Naive thymus-derived CD8-positive, alpha-beta T cell (primary cell): ENCODE measurements around the gene ATP6V1A. TPM values are rescaled to one million over a fixed set of nuclear protein-coding genes. Genes with fewer than 3 reads are reported as not detected.
A peak's percentile ranks its signal among the peaks of the same experiment; 100 is the strongest.

Experiments used
- ATAC-seq, 2 donors: fragments of 150-1000 bp; cut with Tn5 transposase in 1 of 2; sonication (Bioruptor Pico), chemical (Tn5 transposase) in 1 of 2; 1 replicate in 1 of 2; 2 replicates in 1 of 2; pipeline ENCODE4 v1.10.0; 2021; ENCODE audit warnings: mild to moderate bottlenecking in 2 of 2, moderate library complexity in 2 of 2
- POLR2A ChIA-PET: fragments of 350-600 bp; sonication (Branson Sonifier 250); formaldehyde crosslinking; loops from one replicate; lab custom pipeline; 2021; ENCODE audit warnings: antibody characterized with exemption; lab: Charles Lee
- DNase-seq, 10 donors: peaks; one replicate each; pipeline versions ENCODE4 v3.0.0 to v3.0.0-alpha.2; 2020 to 2022
- H3K27ac Mint-ChIP-seq, 10 donors: one replicate each; pipeline ENCODE4 v1.8.0; 2020 to 2022; ENCODE audit warnings: mild to moderate bottlenecking in 10 of 10, mixed read lengths in 10 of 10, moderate library complexity in 4 of 10, inconsistent platforms in 1 of 10
- H3K27me3 Mint-ChIP-seq, 5 donors: one replicate each; pipeline ENCODE4 v1.8.0; 2021 to 2022; ENCODE audit warnings: mixed read lengths in 5 of 5
- H3K36me3 Mint-ChIP-seq, 3 donors: one replicate each; pipeline ENCODE4 v1.8.0; 2020 to 2022; ENCODE audit warnings: mixed read lengths in 3 of 3, mild to moderate bottlenecking in 2 of 3, inconsistent platforms in 1 of 3
- H3K4me1 Mint-ChIP-seq, 4 donors: one replicate each; pipeline ENCODE4 v1.8.0; 2021 to 2022; ENCODE audit warnings: mixed read lengths in 4 of 4
- H3K4me3 Mint-ChIP-seq, 10 donors: one replicate each; pipeline ENCODE4 v1.8.0; 2020 to 2022; ENCODE audit warnings: mild to moderate bottlenecking in 10 of 10, mixed read lengths in 10 of 10, moderate library complexity in 6 of 10, inconsistent platforms in 1 of 10
- H3K9me3 Mint-ChIP-seq, 9 donors: one replicate each; pipeline ENCODE4 v1.8.0; 2020 to 2022; ENCODE audit warnings: mixed read lengths in 9 of 9, mild to moderate bottlenecking in 3 of 9, inconsistent platforms in 1 of 9, moderate library complexity in 1 of 9
- polyA plus RNA-seq, 3 donors: library from polyadenylated mRNA; unstranded; fragments of 300-500 nt; fragmentation: Illumina TruSeq; gene quantifications; one replicate each; pipeline ENCODE4 v1.2.3, GENCODE V29; 2021
- total RNA-seq, 8 experiments: library from RNA in 2 of 8; stranded (reverse) in 2 of 8; gene quantifications; one replicate each; pipeline ENCODE4 v1.2.3 and lab custom pipeline; 2021 to 2026

Gene ATP6V1A
- total and polyA plus RNA-seq, 5 experiments from 2014 or later: 23.0 to 36.9 (median 29.6) TPM

GRCh38 chr3:113751141-113751540, 4.3 kb downstream of the ATP6V1A start:
- Mint-ChIP-seq H3K9me3 (no peaks in the 10 kb centered on the region), H3K4me3 (no peak overlapping the region), H3K4me1 (peaks cover 13 to 50% (median 37%) of the 10 kb centered on the region in 4 donors), H3K27ac (no peak overlapping the region), H3K36me3 (no peaks in the 10 kb centered on the region), H3K27me3 (no peaks in the 10 kb centered on the region)
- no peak for DNase-seq
- POLR2A ChIA-PET: interaction anchor here (0.6 kb wide), 1 partner anchor 85 kb away, joined by 8 read pairs; no protein-coding TSS in a partner anchor
- ATAC-seq: no peak

GRCh38 chr3:113753376-113753985, 6.6 kb downstream of the ATP6V1A start:
- H3K4me1 Mint-ChIP-seq: peaks cover 10 to 36% (median 24%) of the 10 kb centered on the region in 4 donors
- peaks cover 0 to 6% (median 3%) of the 10 kb centered on the region in 9 donors for H3K9me3 Mint-ChIP-seq
- no peak overlapping the region for H3K4me3 Mint-ChIP-seq
- peak overlapping the region in 1 of 10 donors; percentile 3 for H3K27ac Mint-ChIP-seq
- H3K27me3 Mint-ChIP-seq: no peaks in the 10 kb centered on the region
- POLR2A ChIA-PET: no interaction called here
- peaks cover 4 to 9% (median 8%) of the 10 kb centered on the region in 3 donors for H3K36me3 Mint-ChIP-seq
- DNase-seq (no peak), ATAC-seq (no peak)

- peak overlapping the region in 1 of 10 donors; percentile 45 for H3K27ac Mint-ChIP-seq
- peaks cover 5 to 26% (median 15%) of the 10 kb centered on the region in 4 donors for H3K4me1 Mint-ChIP-seq
- H3K36me3 Mint-ChIP-seq: peaks cover 7 to 15% (median 8%) of the 10 kb centered on the region in 3 donors
- DNase-seq (no peak), ATAC-seq (no peak)
- H3K9me3 Mint-ChIP-seq: peaks cover 0 to 10% (median 3%) of the 10 kb centered on the region in 9 donors
- POLR2A ChIA-PET: interaction anchor here (0.9 kb wide), 1 partner anchor 8 kb away, joined by 3 read pairs; the partner anchor contains the start of genes ATP6V1A and NAA50
- H3K27me3 Mint-ChIP-seq: no peaks in the 10 kb centered on the region
- H3K4me3 Mint-ChIP-seq: no peak overlapping the region
These were observed 7.8 kb downstream of the ATP6V1A start for GRCh38 chr3:113754494-113755159.

GRCh38 chr3:113758389-113759024, 11.7 kb downstream of the ATP6V1A start:
- Mint-ChIP-seq H3K36me3 (peaks cover 7 to 15% (median 8%) of the 10 kb centered on the region in 3 donors), H3K4me1 (peaks cover 2 to 10% (median 6%) of the 10 kb centered on the region in 4 donors), H3K27me3 (no peaks in the 10 kb centered on the region), H3K9me3 (peaks cover 0 to 10% (median 3%) of the 10 kb centered on the region in 9 donors), H3K27ac (peak overlapping the region in 1 of 10 donors; percentile 31), H3K4me3 (no peak overlapping the region)
- POLR2A ChIA-PET: interaction anchor here (0.7 kb wide), 1 partner anchor 14 kb away, joined by 3 read pairs; no protein-coding TSS in a partner anchor
- DNase-seq: no peak
- no peak for ATAC-seq

- Mint-ChIP-seq H3K27me3 (no peaks in the 10 kb centered on the region), H3K27ac (no peak overlapping the region), H3K4me3 (no peak overlapping the region), H3K36me3 (peaks cover 0 to 15% (median 0%) of the 10 kb centered on the region in 3 donors), H3K9me3 (no peaks in the 10 kb centered on the region), H3K4me1 (peaks cover 0 to 7% (median 0%) of the 10 kb centered on the region in 4 donors)
- POLR2A ChIA-PET: no interaction called here
- ATAC-seq: no peak
- DNase-seq: no peak
These were observed 17.9 kb downstream of the ATP6V1A start for GRCh38 chr3:113764698-113765097.

- Mint-ChIP-seq H3K9me3 (no peaks in the 10 kb centered on the region), H3K36me3 (peaks cover 0 to 17% (median 4%) of the 10 kb centered on the region in 3 donors), H3K4me1 (peaks cover 5 to 13% (median 8%) of the 10 kb centered on the region in 4 donors), H3K27me3 (no peaks in the 10 kb centered on the region), H3K27ac (no peak overlapping the region), H3K4me3 (no peak overlapping the region)
- ATAC-seq: no peak
- POLR2A ChIA-PET: no interaction called here
- DNase-seq: no peak
These were observed 22.7 kb downstream of the ATP6V1A start for GRCh38 chr3:113769551-113769950.

GRCh38 chr3:113771993-113772392, 25.2 kb downstream of the ATP6V1A start:
- H3K4me3 Mint-ChIP-seq: no peak overlapping the region
- H3K27ac Mint-ChIP-seq: peak overlapping the region in 2 of 10 donors; percentile 8 to 14
- H3K9me3 Mint-ChIP-seq: no peaks in the 10 kb centered on the region
- H3K36me3 Mint-ChIP-seq: peaks cover 0 to 15% (median 4%) of the 10 kb centered on the region in 3 donors
- no peaks in the 10 kb centered on the region for H3K27me3 Mint-ChIP-seq
- no peak for DNase-seq
- POLR2A ChIA-PET: no interaction called here
- ATAC-seq: no peak
- H3K4me1 Mint-ChIP-seq: peaks cover 9 to 20% (median 13%) of the 10 kb centered on the region in 4 donors

GRCh38 chr3:113773381-113773780, 26.5 kb downstream of the ATP6V1A start:
- DNase-seq (no peak), ATAC-seq (no peak)
- Mint-ChIP-seq H3K36me3 (peaks cover 0 to 13% (median 4%) of the 10 kb centered on the region in 3 donors), H3K4me1 (peaks cover 10 to 28% (median 20%) of the 10 kb centered on the region in 4 donors), H3K27ac (peak overlapping the region in 1 of 10 donors; percentile 4), H3K4me3 (no peak overlapping the region), H3K27me3 (no peaks in the 10 kb centered on the region), H3K9me3 (no peaks in the 10 kb centered on the region)
- POLR2A ChIA-PET: no interaction called here

- no peak overlapping the region for H3K4me3 Mint-ChIP-seq
- H3K36me3 Mint-ChIP-seq: peaks cover 0 to 15% (median 4%) of the 10 kb centered on the region in 3 donors
- no peak for ATAC-seq
- POLR2A ChIA-PET: no interaction called here
- no peaks in the 10 kb centered on the region for H3K27me3 Mint-ChIP-seq
- peak overlapping the region in 1 of 10 donors; percentile 41 for H3K27ac Mint-ChIP-seq
- no peak for DNase-seq
- no peaks in the 10 kb centered on the region for H3K9me3 Mint-ChIP-seq
- peaks cover 10 to 28% (median 20%) of the 10 kb centered on the region in 4 donors for H3K4me1 Mint-ChIP-seq
These were observed 28.7 kb downstream of the ATP6V1A start for GRCh38 chr3:113775516-113775915.

GRCh38 chr3:113776564-113776963, 29.7 kb downstream of the ATP6V1A start:
- peak overlapping the region in 1 of 10 donors; percentile 13 for H3K27ac Mint-ChIP-seq
- no peaks in the 10 kb centered on the region for H3K9me3 Mint-ChIP-seq
- no peaks in the 10 kb centered on the region for H3K27me3 Mint-ChIP-seq
- H3K4me3 Mint-ChIP-seq: no peak overlapping the region
- H3K4me1 Mint-ChIP-seq: peaks cover 10 to 28% (median 20%) of the 10 kb centered on the region in 4 donors
- ATAC-seq (no peak), DNase-seq (no peak)
- POLR2A ChIA-PET: no interaction called here
- H3K36me3 Mint-ChIP-seq: peaks cover 0 to 22% (median 4%) of the 10 kb centered on the region in 3 donors

GRCh38 chr3:113783463-113783862, 36.6 kb downstream of the ATP6V1A start:
- Mint-ChIP-seq H3K27ac (peak overlapping the region in 1 of 10 donors; percentile 3), H3K9me3 (no peaks in the 10 kb centered on the region), H3K4me3 (no peak overlapping the region), H3K4me1 (peaks cover 0 to 10% (median 3%) of the 10 kb centered on the region in 4 donors), H3K27me3 (no peaks in the 10 kb centered on the region), H3K36me3 (peaks cover 0 to 56% (median under 1%) of the 10 kb centered on the region in 3 donors)
- peak in 1 of 2 donors; percentile 16 for ATAC-seq
- POLR2A ChIA-PET: no interaction called here
- DNase-seq: no peak

GRCh38 chr3:113783980-113784379, 37.1 kb downstream of the ATP6V1A start:
- DNase-seq: no peak
- POLR2A ChIA-PET: no interaction called here
- no peak overlapping the region for H3K4me3 Mint-ChIP-seq
- no peak for ATAC-seq
- H3K9me3 Mint-ChIP-seq: no peaks in the 10 kb centered on the region
- H3K4me1 Mint-ChIP-seq: peaks cover 0 to 10% (median 3%) of the 10 kb centered on the region in 4 donors
- H3K27me3 Mint-ChIP-seq: no peaks in the 10 kb centered on the region
- peak overlapping the region in 5 of 10 donors; percentile 3 to 75 (median 51) for H3K27ac Mint-ChIP-seq
- H3K36me3 Mint-ChIP-seq: peaks cover 0 to 60% (median 3%) of the 10 kb centered on the region in 3 donors
